OCI-M2 (cell line): ENCODE results near the gene SRPK2.

Source experiments
- DNase-seq: peaks from one replicate; lab custom pipeline; 2025; ENCODE audit not compliant: unreplicated experiment; lab: John Stamatoyannopoulos, UW

Gene SRPK2

DNA sequence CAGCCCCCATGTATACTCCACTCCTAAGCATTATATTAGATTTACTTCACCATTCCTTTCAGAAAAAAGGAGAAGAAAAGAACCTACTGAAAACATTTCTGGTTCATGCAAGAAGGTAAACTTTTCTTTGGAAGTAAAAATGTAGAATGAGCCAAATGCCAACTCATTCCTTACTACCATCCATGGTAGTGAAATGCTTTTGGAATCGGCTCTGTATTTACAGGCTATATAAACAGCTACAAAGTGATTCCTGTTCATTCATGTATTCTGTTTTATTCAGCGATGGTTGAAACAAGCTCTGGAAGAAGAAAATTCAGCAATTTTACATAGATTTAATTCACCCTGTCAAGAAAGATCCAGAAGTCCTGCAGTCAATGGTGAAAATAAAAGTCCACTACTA, 283.1 kb downstream of the SRPK2 start:
- DNase-seq, result no peak

DNA sequence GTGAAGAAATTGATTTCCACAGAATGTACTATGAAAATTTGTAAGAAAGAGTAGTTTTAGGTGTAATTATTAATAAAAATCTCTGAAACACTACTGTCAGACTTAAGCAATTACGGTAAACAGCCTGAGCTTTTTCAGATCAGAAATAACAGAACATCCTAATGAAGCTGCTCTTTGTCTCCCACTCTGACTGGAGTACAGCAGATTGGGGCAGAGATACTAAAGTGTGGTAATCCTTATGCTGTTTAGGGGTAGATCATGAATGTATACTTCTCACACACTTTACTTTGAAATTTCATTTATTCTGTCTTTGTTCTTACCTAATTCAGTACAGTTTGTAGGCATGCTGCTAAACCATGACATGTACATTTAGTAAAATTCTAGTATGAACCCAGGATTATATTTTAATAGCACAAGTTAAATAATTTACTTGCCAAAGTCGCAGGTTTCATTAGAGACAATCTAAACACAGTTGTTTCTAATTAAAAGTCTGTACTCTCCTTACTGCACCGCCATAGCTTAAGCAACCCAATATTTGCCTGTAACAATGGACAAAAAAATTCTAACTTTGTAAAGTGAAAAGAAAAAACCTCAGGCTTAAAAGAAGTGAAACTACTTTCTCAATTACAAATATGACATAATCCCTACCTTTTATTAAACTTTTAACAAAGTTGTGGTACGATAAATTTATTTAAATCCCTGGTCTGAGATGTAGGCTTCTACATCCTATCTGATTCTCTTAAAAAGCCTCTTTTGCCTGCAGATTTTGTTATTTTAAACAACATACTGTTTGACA, 286.0 kb downstream of the SRPK2 start:
- DNase-seq, result no peak

DNA sequence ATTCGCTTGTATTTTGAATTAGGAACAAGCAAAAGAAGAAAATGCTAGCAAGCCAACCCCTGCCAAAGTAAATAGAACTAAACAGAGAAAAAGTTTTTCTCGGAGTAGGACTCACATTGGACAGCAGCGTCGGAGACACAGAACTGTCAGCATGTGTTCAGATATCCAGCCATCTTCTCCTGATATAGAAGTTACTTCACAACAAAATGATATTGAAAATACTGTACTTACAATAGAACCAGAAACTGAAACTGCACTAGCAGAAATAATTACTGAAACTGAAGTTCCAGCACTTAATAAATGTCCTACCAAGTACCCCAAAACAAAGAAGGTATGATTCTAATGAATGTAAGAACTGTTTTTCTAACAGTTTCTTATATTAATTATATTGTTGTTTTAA, 286.9 kb downstream of the SRPK2 start:
- DNase-seq, result no peak

DNA sequence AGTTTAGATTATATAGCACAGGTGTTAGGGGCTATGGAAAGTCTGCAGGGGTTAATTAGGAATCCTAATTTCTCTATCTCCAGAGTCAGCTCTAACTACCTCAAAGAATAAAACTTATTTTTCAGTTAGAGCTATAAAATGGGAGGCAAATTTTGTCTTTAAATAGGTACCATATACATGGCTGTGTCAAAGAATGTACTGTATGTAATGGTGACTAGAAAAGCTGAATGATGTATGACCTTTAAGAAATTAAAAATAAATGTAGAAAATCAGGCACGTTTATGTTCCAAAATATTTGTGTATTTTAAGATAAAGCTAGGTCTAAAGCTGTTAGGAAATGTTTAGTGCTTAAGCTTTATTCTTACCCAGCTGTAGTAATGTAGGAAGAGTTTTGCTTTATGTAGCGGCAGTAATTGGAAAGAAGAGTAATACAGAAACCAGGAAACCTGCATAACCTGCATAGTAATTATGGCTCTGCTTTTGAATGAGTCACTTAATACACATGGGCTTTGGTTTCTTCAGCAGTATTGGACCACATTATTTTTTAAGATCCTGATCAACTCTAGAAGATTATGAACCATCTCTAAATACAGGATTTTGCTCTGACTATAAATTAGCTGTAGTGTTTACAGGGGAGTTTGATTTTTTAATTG, 289.7 kb downstream of the SRPK2 start:
- no peak for DNase-seq

DNA sequence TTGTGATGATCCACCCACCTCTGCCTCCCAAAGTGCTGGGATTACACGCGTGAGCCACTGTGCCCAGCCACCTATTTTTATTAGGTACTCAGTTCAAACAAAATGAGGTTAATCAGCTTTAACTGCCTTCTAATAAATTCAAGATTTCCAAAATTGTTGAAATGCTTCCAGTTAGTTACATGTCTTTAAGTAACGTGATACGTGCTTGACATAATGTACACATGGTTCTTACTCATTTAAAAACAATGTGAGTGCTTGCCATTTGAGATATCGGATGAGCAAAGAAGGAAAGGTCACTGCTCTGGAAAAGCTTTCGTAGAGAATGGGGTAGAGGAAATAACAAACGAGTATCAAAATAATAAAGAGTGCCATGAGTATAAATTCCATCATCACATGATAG, 291.1 kb downstream of the SRPK2 start:
- no peak for DNase-seq

DNA sequence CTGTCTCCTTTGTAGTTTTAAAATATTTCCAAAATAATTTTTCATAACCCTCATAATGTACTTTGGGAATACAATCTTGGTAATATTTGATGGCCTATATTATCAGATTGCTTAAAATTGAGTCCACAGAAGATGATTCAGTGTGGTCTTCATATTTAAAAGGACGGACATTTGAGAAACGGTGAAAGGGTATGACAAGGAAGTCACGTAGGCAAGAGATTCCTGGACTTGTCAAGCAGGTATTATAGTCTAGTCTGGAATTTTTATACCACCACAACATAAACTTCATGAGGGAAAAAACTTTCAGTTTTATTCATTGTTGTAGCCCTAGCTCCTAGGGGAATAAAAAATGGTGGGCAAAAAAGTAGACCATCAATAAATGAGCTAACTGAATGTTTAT, 292.4 kb downstream of the SRPK2 start:
- DNase-seq, result no peak

DNA sequence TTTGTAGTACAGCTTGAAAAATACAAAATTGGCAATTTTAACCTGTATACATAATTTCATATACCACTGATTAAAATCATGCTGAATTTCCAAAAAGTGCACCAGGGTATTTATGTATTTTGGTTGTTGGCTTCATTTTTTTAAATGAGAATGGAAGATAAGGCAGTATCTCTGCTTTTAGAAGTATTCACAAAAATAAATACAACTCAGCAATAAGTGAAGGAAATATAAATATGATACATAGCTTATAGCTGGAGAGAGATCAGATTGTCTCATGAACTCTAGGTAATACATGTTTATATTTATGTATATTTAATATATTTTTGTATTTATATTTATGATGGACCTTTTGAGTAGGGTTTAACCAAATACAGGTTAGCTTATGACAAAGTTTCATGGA, 293.8 kb downstream of the SRPK2 start:
- DNase-seq, result no peak

DNA sequence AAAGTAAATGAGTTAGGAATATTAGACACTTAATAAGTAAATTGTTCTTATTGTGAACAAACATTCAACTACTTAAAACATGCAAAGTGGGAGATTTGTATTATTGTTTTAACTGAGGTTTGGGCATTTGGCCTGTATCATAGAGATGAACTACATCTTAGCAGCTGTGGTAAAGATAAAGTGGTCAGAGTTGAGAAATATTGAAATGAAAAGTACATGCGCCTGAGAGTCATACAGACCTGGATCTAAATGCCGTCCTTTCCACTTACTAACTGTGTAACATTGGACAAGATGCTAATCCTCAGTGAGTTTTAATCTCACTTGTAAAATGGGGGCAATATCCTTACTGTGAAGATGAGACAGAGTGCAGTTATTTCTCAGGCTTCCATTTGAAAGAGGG, 300.3 kb downstream of the SRPK2 start:
- DNase-seq, result no peak

DNA sequence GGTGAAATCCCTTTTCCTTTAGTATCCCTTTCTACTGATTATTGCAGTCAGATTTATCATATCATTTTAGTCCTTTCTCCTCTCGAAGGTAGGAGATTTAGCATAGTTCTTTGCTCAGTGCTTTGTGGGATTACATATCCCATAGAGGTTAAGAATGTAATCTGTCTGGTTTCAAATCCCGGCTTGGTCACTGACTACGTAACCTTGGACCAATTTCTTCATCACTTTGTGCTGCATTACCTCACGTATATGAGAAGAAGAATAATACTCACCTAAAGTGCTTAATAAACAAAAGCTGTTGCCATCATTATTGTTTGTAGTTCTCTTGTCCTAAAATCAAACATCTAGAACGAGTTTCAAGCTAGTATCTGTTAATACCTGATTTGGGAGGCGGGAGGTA, 300.7 kb downstream of the SRPK2 start:
- no peak for DNase-seq

DNA sequence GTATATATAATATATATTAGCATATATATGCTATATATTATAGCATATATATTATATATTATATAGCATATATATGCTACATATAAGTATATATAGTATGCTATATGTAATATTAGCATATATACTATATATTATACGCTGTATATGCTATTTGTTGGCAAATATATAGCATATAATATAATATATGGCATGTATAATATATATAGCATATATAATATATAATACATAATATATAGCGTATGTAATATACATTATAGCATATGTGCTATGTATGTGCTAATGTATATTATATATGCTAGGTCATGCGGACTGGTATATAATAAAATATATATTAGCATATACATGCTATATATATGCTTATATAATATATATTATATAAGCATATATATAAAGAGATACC, 301.9 kb downstream of the SRPK2 start:
- no peak for DNase-seq

DNA sequence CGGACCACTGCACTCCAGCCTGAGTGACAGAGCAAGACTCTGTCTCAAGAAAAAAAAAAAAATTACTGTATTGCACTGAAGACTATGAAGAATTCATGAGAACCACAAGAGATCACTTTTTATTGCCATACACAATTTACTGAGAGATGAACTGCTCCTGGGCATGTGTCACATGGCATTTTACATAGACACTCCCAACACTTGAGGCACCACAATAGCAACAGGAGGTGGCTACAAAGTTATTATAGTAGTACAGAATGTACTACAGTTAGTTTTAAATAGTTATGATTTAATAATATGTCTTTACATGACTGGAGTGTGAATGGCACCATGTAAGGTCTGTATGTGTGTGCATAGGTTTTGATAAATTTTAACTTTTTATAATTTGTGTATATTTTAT, 304.1 kb downstream of the SRPK2 start:
- no peak for DNase-seq

DNA sequence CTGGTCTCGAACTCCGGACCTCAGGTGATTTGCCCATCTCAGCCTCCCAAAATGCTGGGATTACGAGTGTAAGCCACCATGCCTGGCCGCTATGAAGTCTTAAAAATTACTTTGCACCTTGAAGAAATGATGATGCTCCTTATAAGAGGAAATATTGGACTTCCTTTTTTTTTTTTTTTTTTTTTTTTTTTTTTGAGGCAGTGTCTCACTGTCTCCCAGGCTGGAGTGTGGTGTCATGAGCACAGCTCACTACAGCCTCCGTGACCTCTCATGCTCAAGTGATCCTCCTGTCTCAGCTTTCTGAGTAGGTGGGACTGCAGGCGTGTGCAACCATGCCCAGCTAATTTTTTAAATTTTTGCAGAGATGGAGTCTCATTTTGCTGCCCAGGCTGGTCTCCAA, 309.4 kb downstream of the SRPK2 start:
- DNase-seq, result no peak

DNA sequence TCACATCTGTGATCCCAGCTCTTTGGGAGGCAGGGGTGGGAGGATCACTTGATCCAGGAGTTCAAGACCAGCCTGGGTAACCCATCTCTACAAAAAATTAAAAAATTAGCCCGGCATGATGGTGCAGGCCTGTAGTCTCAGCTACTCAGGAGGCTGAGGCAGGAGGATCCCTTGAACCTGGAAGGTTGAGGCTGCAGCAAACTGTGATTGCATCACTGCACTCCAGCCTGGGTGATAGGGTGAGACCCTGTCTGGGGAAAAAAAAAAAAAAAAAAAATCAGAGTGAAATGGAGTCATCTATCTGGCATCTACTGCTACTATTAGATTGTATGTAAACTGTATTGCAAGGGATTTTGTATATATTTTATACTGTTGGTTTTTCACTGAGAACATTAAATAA, 315.6 kb downstream of the SRPK2 start:
- DNase-seq, result no peak

DNA sequence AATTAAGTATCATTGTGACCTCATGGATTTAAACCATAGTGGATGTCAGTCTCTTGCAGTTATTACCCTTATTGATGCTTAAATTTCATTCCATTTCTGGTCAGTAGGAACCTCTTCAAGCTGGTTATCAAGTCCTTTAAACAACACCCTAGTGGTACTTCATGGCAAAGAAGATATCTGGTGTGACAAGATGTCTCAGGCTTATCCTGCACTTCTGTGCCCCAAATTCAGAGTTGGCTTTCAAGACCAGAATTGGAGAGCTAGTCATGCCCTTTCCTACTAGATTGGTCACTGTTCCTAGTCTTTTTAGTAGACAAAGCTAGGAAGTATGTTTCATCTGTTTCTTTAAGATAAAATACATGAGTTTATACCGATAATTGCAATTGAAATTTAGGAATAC, 319.8 kb downstream of the SRPK2 start:
- no peak for DNase-seq

DNA sequence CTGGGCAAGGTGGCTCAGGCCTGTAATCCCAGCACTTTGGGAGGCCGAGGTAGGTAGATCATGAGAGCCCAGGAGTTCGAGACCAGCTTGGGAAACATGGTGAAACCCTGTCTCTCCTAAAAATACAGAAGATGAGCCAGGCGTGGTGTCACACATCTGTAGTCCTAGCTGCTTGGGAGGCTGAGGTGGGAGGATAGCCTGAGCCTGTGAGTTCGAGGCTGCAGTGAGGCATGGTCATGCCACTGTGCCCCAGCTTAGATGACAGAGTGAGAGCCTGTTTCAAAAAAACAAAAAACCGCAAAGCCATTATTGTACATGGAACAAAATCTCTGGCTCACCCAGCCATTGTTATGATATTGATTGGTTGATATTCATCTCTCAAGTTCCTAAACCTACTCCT, 321.0 kb downstream of the SRPK2 start:
- DNase-seq, result no peak
